ENCODE results near the gene CYTH4. TPM values are rescaled to one million over a fixed set of nuclear protein-coding genes. Genes with fewer than 3 reads are reported as not detected.
A peak's percentile ranks its signal among the peaks of the same experiment; 100 is the strongest.

Gene CYTH4
- total RNA-seq, 1 experiment from 2014 or later = 3.8 TPM

DNA sequence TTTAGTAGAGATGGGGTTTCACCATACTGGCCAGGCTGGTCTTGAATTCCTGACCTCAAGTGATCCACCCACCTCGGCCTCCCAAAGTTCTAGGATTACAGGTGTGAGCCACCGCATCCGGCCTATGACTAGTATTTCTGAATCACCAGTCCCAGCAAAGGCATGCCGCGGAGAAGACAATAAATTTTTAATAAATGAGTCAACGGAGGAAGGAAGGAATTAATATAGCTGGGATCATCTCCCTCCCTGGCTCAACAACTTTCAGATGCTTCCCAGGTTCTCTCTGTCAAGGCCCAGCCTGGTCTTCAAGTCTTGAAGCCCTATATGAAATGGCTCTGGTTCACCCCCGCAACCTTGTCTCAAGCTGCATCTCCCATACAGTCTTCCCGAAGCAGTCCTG lies 45.7 kb downstream of the CYTH4 start:
- peak overlapping the region; percentile 100 for H3K27ac ChIP-seq (ENCODE audit: low read depth, low read length)
- no TSS peak for BruUV-seq (replicated peaks)

More for the DNA sequence above, 45.7 kb downstream of the CYTH4 start:
- H3K79me2 ChIP-seq (ENCODE audit: insufficient read depth, low read length) = peaks cover 10% of the 10 kb centered on the region; the same call in 1 of the 2 replicates
- no peaks in the 10 kb centered on the region for H3K9me3 ChIP-seq (ENCODE audit: control insufficient read depth in 1 of 2, insufficient read depth in 1 of 2, low read depth in 1 of 2, low read length in 2 of 2)
- H3K9me2 ChIP-seq (ENCODE audit: insufficient read depth) = no peaks in the 10 kb centered on the region
- ChIA-PET CTCF (interaction anchor here (1.1 to 5.7 kb wide), 4 partner anchors 11 to 238 kb away, joined by 3 to 101 read pairs (median 9); no protein-coding TSS in a partner anchor), RAD21 (ENCODE audit: low non-redundant PET in 1 of 2, low total read pairs in 2 of 2, uncharacterized antibody in 2 of 2, unreplicated experiment in 2 of 2) (interaction anchor here (1.0 to 2.8 kb wide), 6 partner anchors 10 to 130 kb away, joined by 3 to 20 read pairs (median 6); no protein-coding TSS in a partner anchor), POLR2A (interaction anchor here (0.9 to 6.8 kb wide), 6 partner anchors 11 to 128 kb away, joined by 3 to 152 read pairs (median 4); no protein-coding TSS in a partner anchor)
- no peaks in the 10 kb centered on the region for H4K20me1 ChIP-seq (ENCODE audit: insufficient read depth)
- peaks cover 93 to 100% of the 10 kb centered on the region in 2 experiments for H3K4me1 ChIP-seq (ENCODE audit: control insufficient read depth in 1 of 2, insufficient read depth in 2 of 2, low read length in 2 of 2)
- peak overlapping the region; percentile 81 for H3K9ac ChIP-seq (ENCODE audit: low read length)
- peak overlapping the region in 1 of 2 experiments; percentile 40; a peak in 3 of 4 replicates for H3K4me3 ChIP-seq (replicated peaks in 1 of 2; ENCODE audit: low read depth in 1 of 2, low read length in 2 of 2)
- no peaks in the 10 kb centered on the region for H3K36me3 ChIP-seq (ENCODE audit: control insufficient read depth in 1 of 2, insufficient read depth in 2 of 2, low read length in 2 of 2)
- ATAC-seq (peak; percentile 39), DNase-seq (ENCODE audit: low read depth, low spot score) (peak; percentile 96)
- intact Hi-C loops (cut with micrococcal nuclease) = loop anchor here (1.0 to 2.0 kb wide), 2 partner anchors 12 to 129 kb away; no protein-coding TSS in a partner anchor
- no peaks in the 10 kb centered on the region for H3K27me3 ChIP-seq (ENCODE audit: insufficient read depth, low read length)
- peak; percentile 97 for TF ChIP-seq TCF7L2 (IDR thresholded peaks at IDR 0.05; ENCODE audit: borderline replicate concordance, extremely low read depth, insufficient read depth, insufficient read length)
- TF ChIP-seq EZH2 (IDR thresholded peaks at IDR 0.05) = no peak
- TF ChIP-seq POLR2AphosphoS5 (IDR thresholded peaks at IDR 0.05; ENCODE audit: low read depth, low read length) = peak; percentile 66; the same call in 1 of the 2 replicates
- TF ChIP-seq RAD21 (IDR thresholded peaks at IDR 0.05; ENCODE audit: low read depth) = no peak
- TF ChIP-seq, protein P1, sequence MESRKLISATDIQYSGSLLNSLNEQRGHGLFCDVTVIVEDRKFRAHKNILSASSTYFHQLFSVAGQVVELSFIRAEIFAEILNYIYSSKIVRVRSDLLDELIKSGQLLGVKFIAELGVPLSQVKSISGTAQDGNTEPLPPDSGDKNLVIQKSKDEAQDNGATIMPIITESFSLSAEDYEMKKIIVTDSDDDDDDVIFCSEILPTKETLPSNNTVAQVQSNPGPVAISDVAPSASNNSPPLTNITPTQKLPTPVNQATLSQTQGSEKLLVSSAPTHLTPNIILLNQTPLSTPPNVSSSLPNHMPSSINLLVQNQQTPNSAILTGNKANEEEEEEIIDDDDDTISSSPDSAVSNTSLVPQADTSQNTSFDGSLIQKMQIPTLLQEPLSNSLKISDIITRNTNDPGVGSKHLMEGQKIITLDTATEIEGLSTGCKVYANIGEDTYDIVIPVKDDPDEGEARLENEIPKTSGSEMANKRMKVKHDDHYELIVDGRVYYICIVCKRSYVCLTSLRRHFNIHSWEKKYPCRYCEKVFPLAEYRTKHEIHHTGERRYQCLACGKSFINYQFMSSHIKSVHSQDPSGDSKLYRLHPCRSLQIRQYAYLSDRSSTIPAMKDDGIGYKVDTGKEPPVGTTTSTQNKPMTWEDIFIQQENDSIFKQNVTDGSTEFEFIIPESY (IDR thresholded peaks at IDR 0.05; ENCODE audit: extremely low read depth, insufficient replicate concordance, low read length) = peak; percentile 26
- peak; percentile 36 for TF ChIP-seq YY1 (IDR thresholded peaks at IDR 0.05; ENCODE audit: extremely low read depth, insufficient replicate concordance, low read depth, low read length)
- peak overlapping the region; percentile 83 for H3K4me2 ChIP-seq (ENCODE audit: low read length)
- H2AFZ ChIP-seq (ENCODE audit: low read depth, low read length, poor library complexity, severe bottlenecking) = no peak overlapping the region

All from HCT116 (cell line).